ENCODE measurements around the gene CARD10. TPM values are rescaled to one million over a fixed set of nuclear protein-coding genes. Genes with fewer than 3 reads are reported as not detected.

Gene CARD10
- total RNA-seq, 1 experiment from 2014 or later: 26.5 TPM

DNA sequence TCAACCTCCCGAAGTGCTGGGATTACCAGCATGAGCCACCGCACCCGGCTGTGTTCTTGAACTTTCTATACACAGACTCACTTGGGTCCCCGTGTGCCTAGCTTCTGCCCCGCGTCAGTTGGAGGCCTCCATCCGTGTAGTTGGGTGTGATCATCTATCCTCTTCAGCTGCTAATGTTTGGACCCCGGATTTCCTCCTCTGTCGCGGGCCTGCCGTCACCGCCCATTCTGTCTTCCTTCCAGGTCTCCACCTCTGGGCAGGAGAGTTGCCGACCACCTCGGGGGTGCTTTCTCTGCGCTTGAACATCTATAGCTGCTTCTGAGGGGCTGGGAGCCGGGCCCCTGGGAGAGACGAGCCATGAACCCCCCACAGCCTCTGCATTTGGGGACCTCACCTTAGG, 46.6 kb upstream of the CARD10 start:
- no peak overlapping the region for H3K4me3 Mint-ChIP-seq (ENCODE audit: unreplicated experiment)
- H3K9me3 Mint-ChIP-seq (ENCODE audit: unreplicated experiment): no peaks in the 10 kb centered on the region
- H3K4me1 Mint-ChIP-seq (ENCODE audit: low read depth, unreplicated experiment): peaks cover 32% of the 10 kb centered on the region
- H3K27me3 Mint-ChIP-seq (ENCODE audit: insufficient read depth, unreplicated experiment): no peaks in the 10 kb centered on the region
- H3K4me3 ChIP-seq (ENCODE audit: low read depth, low read length): no peak overlapping the region
- CTCF ChIA-PET: interaction anchor here (1.0 to 5.3 kb wide), 5 partner anchors 14 to 28 kb away, joined by 3 to 54 read pairs (median 30); partner anchors contain the start of gene LGALS2
- intact Hi-C loops (cut with micrococcal nuclease; ENCODE audit: unreplicated experiment): loop anchor here (5.0 kb wide), 1 partner anchor 41 kb away; the partner anchor contains the start of gene GGA1
- H3K36me3 Mint-ChIP-seq (ENCODE audit: insufficient read depth, unreplicated experiment): peaks cover 93% of the 10 kb centered on the region
- peak overlapping the region; percentile 17 for H3K27ac Mint-ChIP-seq (ENCODE audit: unreplicated experiment)
- no peaks in the 10 kb centered on the region for H3K9me3 ChIP-seq
- no peaks in the 10 kb centered on the region for H3K27me3 ChIP-seq (replicated peaks; ENCODE audit: control insufficient read depth, insufficient read depth, low read length)
- POLR2A ChIA-PET: no interaction called here
- no TSS peak for BruUV-seq (replicated peaks)
- peaks cover 72% of the 10 kb centered on the region for H3K4me1 ChIP-seq
- DNase-seq: no peak
- H3K36me3 ChIP-seq (ENCODE audit: control insufficient read depth, insufficient read depth, low read length): peaks cover 11% of the 10 kb centered on the region
- TF ChIP-seq, protein P1, sequence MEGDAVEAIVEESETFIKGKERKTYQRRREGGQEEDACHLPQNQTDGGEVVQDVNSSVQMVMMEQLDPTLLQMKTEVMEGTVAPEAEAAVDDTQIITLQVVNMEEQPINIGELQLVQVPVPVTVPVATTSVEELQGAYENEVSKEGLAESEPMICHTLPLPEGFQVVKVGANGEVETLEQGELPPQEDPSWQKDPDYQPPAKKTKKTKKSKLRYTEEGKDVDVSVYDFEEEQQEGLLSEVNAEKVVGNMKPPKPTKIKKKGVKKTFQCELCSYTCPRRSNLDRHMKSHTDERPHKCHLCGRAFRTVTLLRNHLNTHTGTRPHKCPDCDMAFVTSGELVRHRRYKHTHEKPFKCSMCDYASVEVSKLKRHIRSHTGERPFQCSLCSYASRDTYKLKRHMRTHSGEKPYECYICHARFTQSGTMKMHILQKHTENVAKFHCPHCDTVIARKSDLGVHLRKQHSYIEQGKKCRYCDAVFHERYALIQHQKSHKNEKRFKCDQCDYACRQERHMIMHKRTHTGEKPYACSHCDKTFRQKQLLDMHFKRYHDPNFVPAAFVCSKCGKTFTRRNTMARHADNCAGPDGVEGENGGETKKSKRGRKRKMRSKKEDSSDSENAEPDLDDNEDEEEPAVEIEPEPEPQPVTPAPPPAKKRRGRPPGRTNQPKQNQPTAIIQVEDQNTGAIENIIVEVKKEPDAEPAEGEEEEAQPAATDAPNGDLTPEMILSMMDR (IDR thresholded peaks at IDR 0.05; ENCODE audit: insufficient read depth in 1 of 2, low read depth in 1 of 2, low read length in 1 of 2, severe bottlenecking in 1 of 2, unreplicated experiment in 1 of 2): no peak

DNA sequence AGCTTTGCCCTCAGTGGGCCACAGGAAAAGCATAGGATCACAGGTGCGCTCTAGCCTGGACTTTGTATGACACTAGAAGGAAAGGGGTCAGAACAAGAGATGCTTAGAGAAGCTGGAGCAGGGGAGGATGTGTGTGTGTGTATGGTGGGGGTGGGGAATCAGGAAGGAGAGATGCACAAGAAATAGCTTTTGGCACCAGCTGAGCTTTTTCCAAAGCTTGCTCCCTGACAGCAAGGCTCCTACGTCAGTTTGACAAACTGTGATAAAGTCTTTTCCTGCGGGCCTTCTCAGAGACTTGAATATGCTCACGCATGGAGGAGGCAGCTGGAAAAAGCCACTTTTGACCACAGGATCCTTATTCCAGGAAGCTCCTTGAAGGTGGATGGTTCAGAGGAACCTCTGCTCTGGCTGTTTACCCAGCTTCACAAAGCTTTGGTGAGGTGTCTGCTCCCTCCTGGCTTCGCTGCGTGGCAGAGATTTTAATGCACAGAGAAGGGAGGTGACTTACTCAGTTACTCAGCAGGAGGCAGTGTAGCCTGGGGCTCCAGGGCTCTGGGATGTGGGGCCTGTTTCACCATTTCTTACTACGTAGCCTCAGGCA, 45.0 kb upstream of the CARD10 start:
- ChIA-PET CTCF (interaction anchor here (0.7 to 3.0 kb wide), 4 partner anchors 19 to 36 kb away, joined by 4 to 17 read pairs (median 6); no protein-coding TSS in a partner anchor), POLR2A (no interaction called here)
- Mint-ChIP-seq H3K27ac (ENCODE audit: unreplicated experiment) (peak overlapping the region; percentile 70), H3K9me3 (ENCODE audit: unreplicated experiment) (no peaks in the 10 kb centered on the region), H3K36me3 (ENCODE audit: insufficient read depth, unreplicated experiment) (peaks cover 77% of the 10 kb centered on the region), H3K4me3 (ENCODE audit: unreplicated experiment) (peak overlapping the region; percentile 76), H3K27me3 (ENCODE audit: insufficient read depth, unreplicated experiment) (no peaks in the 10 kb centered on the region), H3K4me1 (ENCODE audit: low read depth, unreplicated experiment) (peaks cover 16% of the 10 kb centered on the region)
- no TSS peak for BruUV-seq (replicated peaks)
- Histone ChIP-seq H3K36me3 (ENCODE audit: control insufficient read depth, insufficient read depth, low read length) (peaks cover 7% of the 10 kb centered on the region), H3K27me3 (replicated peaks; ENCODE audit: control insufficient read depth, insufficient read depth, low read length) (no peaks in the 10 kb centered on the region), H3K9me3 (no peaks in the 10 kb centered on the region), H3K4me3 (ENCODE audit: low read depth, low read length) (no peak overlapping the region), H3K4me1 (peaks cover 63% of the 10 kb centered on the region)
- intact Hi-C loops (cut with micrococcal nuclease; ENCODE audit: unreplicated experiment): no loop called here
- TF ChIP-seq, protein P1 (IDR thresholded peaks at IDR 0.05; ENCODE audit: insufficient read depth in 1 of 2, low read depth in 1 of 2, low read length in 1 of 2, severe bottlenecking in 1 of 2, unreplicated experiment in 1 of 2): no peak
- no peak for DNase-seq

DNA sequence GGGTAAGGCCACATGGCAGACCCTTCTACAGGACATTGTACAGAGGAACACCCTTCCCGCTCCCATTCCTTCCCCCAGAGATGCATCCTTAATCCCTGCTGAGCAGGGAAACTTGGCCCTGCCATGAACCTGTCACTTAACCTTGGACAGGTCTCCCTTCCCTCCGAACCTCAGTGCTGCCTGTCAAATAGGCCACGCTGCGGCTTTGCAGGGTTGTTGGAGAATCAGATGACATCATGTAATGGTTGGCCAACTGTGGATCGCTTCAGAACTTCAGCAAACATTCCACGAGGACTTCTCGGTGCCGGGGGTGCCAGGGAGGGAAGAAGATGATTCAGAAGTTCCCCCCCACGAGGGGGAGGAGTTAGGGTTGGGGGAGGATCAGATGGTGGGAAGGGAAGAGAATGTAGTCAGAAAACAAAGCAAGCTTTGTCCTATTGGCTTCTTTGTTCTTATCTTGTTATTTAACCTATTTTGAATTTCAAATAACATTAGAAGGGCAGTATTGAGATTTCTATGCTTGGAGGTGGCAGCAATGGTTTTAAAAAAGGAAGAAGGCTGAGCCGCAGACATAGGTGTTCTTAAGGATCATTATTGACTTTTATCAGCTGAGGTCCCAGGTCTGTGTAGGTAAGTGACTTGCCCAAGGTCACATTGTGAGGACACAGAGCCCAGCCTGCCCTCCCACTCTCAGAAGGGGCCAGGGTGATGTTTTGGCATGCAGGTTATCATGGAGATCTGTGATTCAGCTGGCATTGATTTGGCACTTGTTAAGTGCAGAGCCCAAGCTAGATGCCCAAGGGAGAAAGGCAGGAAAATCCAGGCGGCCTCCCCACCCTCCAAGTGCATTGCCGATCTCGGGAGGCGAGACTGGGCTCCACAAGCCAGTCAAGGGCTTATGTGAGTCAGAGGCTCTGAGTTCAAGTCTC, 44.2 kb upstream of the CARD10 start:
- H3K9me3 ChIP-seq: no peaks in the 10 kb centered on the region
- peaks cover 7% of the 10 kb centered on the region for H3K36me3 ChIP-seq (ENCODE audit: control insufficient read depth, insufficient read depth, low read length)
- no peaks in the 10 kb centered on the region for H3K9me3 Mint-ChIP-seq (ENCODE audit: unreplicated experiment)
- peaks cover 69% of the 10 kb centered on the region for H3K36me3 Mint-ChIP-seq (ENCODE audit: insufficient read depth, unreplicated experiment)
- DNase-seq: peak; percentile 77 to 79
- H3K27me3 ChIP-seq (replicated peaks; ENCODE audit: control insufficient read depth, insufficient read depth, low read length): no peaks in the 10 kb centered on the region
- peaks cover 13% of the 10 kb centered on the region for H3K4me1 Mint-ChIP-seq (ENCODE audit: low read depth, unreplicated experiment)
- no TSS peak for BruUV-seq (replicated peaks)
- H3K4me3 ChIP-seq (ENCODE audit: low read depth, low read length): no peak overlapping the region
- TF ChIP-seq, protein P1 (IDR thresholded peaks at IDR 0.05; ENCODE audit: insufficient read depth in 1 of 2, low read depth in 1 of 2, low read length in 1 of 2, severe bottlenecking in 1 of 2, unreplicated experiment in 1 of 2): no peak
- peak overlapping the region; percentile 70 for H3K27ac Mint-ChIP-seq (ENCODE audit: unreplicated experiment)
- H3K27me3 Mint-ChIP-seq (ENCODE audit: insufficient read depth, unreplicated experiment): no peaks in the 10 kb centered on the region
- intact Hi-C loops (cut with micrococcal nuclease; ENCODE audit: unreplicated experiment): no loop called here
- H3K4me3 Mint-ChIP-seq (ENCODE audit: unreplicated experiment): peak overlapping the region; percentile 76
- peaks cover 55% of the 10 kb centered on the region for H3K4me1 ChIP-seq
- ChIA-PET POLR2A (interaction anchor here (0.6 kb wide), 3 partner anchors 17 to 24 kb away, joined by 3 read pairs; partner anchors contain the start of gene LGALS2), CTCF (interaction anchor here (1.1 to 3.0 kb wide), 4 partner anchors 18 to 95 kb away, joined by 4 to 17 read pairs (median 6); partner anchors contain the start of gene PDXP)
